GM12891 (cell line): Measurements from ENCODE around the gene DENND1A.

Experiments used
- POLR2A ChIP-seq: IDR thresholded peaks from 2 replicates; pipeline ENCODE4 v1.6.1; 2011; ENCODE audit warnings: low read depth, low read length, control low read depth
- POLR2AphosphoS5 ChIP-seq: IDR thresholded peaks from 2 replicates; pipeline ENCODE4 v1.6.1; 2011; ENCODE audit warnings: low read depth, low read length, control low read depth
- TAF1 ChIP-seq: IDR thresholded peaks from 2 replicates; pipeline ENCODE4 v1.6.1; 2011; ENCODE audit warnings: low read depth, low read length, control low read depth

- TF ChIP-seq POLR2AphosphoS5 (no peak), TAF1 (no peak), POLR2A (no peak)
Observed at GRCh38 chr9:123957731-123958130, 27.8 kb upstream of the DENND1A start.
